ENCODE measurements around the gene TTYH1.

TTYH1 gene

DNA sequence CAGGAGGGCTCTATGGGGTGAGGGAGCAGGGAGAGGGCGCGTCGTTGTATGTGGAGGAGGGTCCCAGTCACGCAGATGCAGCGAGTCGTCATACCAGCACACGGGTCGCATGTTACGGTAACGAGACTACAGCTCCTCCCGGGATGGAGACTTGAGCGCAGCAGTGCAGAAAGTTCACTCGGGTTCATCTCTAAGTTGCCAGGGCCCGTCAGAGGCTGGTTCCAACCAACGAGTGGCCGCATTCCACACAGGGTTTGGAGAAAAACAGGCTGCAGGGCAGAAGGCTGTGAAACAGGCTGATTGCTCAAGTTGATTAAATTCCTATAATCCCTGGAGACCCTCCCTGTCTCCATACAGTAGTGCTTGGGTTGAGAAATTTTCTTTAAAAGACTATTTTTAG, 21.9 kb upstream of the TTYH1 start:
- DNase-seq: no peak

GRCh38 chr19:54395685-54396084, 19.6 kb upstream of the TTYH1 start:
- no peak for DNase-seq

- DNase-seq: no peak
These were observed 16.1 kb upstream of the TTYH1 start for GRCh38 chr19:54399189-54399588.

DNA sequence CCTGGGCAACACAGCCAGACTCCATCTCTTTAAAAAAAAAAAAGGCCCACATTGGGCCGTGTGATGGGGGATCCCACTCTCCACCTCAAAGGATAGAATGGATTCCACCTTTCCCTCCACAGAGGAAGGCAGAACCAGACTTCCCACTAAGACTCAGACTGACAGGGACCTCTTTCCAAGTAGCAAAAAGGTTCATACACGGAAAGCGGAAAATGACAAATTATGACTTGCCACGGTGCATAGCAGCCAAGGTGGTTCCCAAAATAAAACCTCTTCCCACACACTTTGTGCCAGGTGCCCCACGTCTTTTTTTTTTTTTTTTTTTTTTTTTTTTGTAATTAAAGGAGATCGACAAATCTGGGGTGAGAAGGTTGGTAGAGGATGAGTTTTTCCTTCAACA, 14.4 kb upstream of the TTYH1 start:
- DNase-seq: no peak

GRCh38 chr19:54403054-54403453, 12.2 kb upstream of the TTYH1 start:
- no peak for DNase-seq

DNA sequence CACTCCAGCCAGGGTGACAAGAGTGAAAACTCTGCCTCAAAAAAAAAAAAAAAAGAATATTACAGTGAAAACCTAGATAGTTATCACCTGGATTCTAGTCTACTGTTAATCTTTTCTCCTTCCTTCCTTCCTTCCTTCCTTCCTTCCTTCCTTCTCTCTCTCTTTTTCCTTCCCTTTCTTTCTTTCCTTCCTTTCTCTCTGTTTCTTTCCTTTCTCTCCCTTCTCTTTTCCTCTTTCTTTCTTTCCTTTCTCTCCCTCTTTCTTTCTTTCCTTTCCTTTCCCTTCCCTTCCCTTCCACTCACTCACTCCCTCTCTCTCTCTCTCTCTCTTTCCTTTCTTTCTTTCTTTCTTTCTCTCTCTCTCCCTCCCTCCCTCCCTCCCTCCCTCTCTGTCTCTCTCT, 9.6 kb upstream of the TTYH1 start:
- no peak for DNase-seq

GRCh38 chr19:54407780-54408179, 7.5 kb upstream of the TTYH1 start:
- DNase-seq: no peak

DNA sequence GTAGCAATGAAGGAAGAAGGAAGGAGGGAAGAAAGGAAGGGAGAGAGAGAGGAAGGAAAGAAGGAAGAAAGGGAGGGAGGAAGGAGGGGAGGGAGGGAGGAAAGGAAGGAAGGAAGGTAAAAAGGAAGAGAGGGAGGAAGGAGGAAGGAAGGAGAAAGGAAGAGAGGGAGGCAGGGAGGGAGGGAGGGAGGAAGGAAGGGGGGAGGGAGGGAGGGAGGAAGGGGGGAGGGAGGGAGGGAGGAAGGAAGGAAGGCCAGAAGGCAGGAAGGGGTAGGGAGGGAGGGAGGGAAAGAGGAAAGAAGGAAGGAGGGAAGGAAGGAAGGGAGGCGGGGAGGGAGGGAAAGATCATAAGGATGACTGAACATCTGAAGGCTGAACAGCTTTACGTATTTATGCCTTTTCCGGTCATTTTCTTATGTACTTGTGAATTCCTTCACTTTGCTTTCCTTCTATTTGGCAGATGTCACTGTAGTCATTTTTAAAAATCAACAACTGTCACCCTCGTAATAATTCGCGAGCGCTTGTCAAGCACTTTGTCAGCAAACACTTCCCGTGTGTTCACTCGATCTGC, 6.7 kb upstream of the TTYH1 start:
- no peak for DNase-seq

- DNase-seq: no peak
These were observed 4.2 kb upstream of the TTYH1 start for GRCh38 chr19:54411033-54411432.

- DNase-seq: no peak
These were observed 2.4 kb upstream of the TTYH1 start for GRCh38 chr19:54412877-54413276.

DNA sequence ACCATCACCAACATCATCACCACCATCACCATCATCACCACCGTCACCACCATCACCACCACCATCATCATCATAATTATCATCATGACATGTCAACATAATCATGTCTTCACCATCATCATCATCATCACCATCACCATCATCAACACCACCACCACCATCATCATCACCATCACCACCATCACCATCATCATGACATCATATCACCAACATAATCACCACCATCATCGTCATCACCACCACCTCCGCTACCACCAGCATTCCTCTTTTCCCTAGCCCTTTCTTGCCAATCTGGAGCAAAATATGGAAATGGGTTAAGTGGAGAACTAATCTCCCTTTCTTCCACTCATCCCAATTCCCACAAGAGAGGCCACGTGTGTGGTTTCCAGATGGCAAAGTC, 1.1 kb upstream of the TTYH1 start:
- DNase-seq: no peak

DNA sequence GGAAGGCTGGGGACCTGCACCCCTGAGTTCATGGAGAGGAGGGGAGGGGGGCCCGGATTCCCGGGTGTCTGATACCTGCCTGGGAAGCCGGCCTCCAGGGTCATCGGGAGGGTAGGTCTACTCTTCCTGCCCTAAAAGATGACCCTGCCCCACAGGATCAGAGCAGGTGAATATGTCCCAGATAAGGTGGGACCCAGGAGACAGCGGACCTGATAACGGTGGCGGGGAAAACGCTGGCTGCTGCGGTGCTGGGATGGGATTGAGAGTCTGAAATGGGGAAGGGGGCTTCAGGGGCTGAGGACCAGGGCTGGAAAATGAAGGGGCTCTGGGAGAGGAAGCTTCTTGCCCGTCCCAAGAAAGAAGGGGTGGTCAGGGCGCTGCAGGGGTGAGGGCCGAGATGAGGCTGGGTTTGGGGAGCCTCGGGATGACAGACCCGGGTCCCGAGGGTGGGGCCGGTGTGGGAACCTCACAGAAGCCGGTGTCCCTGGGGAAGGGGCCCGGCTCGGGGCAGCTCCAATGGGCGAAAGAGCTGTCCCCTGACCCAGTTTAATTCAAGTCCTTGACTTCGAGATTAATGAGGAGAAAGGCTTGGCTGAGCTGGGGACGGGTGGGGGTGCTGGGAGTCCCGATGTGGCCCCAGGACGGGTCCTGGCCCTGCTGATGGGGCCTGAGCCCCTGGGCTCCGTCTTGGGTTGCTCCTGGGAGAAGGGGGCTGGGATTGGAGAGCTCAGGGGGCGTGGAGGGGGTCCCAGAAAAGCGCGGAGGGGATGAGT, 823 bp downstream of the TTYH1 start:
- DNase-seq: peak; percentile 76

- peak; percentile 70 for DNase-seq
These were observed 1.6 kb downstream of the TTYH1 start for GRCh38 chr19:54416695-54417491.

DNA sequence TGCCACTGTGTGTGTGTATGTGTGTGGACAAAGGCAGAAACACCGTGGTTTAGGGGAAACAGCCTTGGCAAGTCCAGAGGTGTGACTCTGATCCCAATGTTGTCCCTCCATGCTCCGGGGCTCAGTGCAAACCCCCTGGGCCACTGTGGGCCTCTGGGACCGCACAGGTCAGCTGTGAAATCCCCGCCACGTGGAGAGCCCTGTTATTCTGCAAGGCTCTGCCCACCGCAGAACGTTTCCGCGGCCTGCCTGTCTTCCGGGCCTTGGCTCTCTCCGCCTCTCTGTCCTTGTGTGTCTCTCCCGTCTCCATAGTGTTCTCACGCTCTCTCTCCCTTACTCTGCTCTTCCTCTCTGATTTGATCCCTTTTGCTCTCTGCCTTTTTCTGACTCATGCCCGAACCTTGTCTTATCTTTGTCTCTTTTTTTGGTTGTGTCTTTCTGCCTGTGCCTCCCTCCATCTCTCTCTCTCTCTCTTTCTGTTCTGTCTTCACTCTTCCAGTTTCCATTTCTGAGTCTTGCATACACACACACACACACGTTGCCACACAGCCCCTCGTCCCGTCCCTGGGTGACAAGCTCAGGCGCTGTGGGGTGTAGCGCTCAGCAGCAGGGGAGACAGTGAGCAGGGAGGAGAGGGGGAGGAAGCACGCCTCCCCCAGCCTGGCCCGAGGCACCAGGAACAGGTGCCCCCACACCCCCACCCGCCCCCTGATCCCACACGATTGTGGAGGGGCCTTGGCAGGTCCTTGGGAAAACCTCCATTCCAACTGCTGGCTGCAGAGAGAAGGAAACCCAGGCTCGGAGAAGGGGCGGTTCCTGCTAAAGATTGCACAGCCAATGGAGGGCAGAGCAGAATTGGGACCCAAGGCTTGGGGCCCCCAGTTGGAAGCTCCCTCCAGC, 3.0 kb downstream of the TTYH1 start:
- peak; percentile 66 for DNase-seq

DNA sequence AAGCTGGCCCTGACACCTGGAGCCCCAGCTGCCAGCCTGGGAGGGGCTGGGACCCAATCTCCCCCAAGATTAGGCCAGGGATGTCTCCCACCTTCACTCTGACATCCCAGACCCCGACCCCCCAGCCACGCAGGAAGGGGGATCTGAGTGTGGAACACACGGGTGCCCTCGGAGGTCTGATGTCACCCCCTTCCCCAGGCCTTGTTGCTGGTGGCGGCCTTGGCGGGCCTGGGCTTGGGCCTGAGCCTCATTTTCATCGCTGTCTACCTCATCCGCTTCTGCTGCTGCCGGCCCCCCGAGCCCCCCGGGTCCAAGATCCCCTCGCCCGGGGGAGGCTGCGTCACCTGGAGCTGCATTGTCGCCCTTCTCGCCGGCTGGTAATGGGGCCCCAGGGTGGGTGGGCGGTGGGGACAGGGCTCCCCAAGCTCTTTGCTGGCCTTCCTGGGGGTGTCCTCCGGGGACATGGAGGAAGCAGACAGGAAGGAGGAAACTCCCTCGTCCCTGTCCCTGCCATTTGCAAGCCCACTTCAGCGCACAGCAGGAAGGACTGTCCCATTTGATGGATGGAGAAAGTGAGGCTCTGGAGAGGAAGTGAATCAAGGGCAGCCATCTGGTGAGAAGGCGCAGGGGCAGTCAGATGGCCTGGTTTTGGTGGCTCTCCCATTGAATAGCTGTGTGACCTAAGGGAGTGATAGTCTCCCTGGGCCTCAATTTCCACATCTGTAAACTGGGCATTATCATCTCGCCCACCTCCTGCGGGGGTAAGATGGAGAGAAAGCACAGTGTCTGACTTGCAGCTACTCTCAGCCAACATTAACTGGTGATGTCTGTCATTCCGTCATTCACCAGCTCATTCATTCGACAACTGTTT, 3.9 kb downstream of the TTYH1 start:
- DNase-seq: peak; percentile 29

GRCh38 chr19:54420068-54420382, 4.8 kb downstream of the TTYH1 start:
- peak; percentile 87 for DNase-seq

GRCh38 chr19:54420383-54421168, 5.3 kb downstream of the TTYH1 start:
- DNase-seq: peak; percentile 93

DNA sequence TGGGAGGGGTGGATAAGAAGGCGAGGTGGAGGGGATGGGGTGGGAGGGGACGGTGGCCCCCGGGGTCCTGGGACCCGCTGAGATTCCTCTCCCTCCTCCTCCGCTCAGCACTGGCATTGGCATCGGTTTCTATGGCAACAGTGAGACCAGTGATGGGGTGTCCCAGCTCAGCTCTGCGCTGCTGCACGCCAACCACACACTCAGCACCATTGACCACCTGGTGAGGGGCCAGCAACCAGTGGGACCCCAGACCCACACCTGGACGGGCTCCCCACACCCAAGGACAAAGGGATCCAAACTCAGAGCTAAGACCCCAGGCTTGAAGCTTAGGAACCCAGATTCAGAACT, 5.9 kb downstream of the TTYH1 start:
- no peak for DNase-seq

DNA sequence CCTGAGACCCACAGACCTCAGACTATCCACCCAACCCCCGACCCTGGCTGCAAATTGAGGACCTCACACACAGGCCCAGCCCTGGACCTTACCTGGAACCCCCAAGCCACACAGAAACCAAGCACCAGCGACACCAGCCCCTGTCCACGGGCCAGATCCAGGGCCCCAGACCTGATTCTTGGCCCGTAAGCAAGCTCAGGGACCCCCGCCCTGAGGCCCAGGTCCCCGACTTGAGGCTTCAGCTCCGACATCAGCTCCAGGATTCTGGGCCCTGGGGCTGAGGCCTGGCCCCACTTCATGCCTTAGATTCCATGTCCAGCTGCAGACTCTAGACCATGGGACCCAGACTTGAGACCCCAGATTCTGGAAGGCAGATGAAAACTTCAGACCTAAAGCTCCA, 6.3 kb downstream of the TTYH1 start:
- DNase-seq: no peak

- peak; percentile 15 for DNase-seq
These were observed 6.9 kb downstream of the TTYH1 start for GRCh38 chr19:54422136-54422535.

GRCh38 chr19:54424201-54424600, 8.9 kb downstream of the TTYH1 start:
- DNase-seq: no peak

Data from retina (tissue), 1 donor.